H1 (cell line): ENCODE data around the gene PPM1L. TPM values are rescaled to one million over a fixed set of nuclear protein-coding genes. Genes with fewer than 3 reads are reported as not detected.

Experiments used
- ASH2L ChIP-seq: fragments of 200-600, 300-600 bp; sonication (generic); IDR thresholded peaks from one replicate; pipeline ENCODE4 v1.7.1; 2017; ENCODE audit warnings: low read length
- POU5F1 ChIP-seq: IDR thresholded peaks from 2 replicates; pipeline ENCODE4 v1.6.1; 2011; ENCODE audit warnings: low read depth, mild to moderate bottlenecking, low read length, moderate library complexity
- polyA plus RNA-seq, 7 experiments: library from polyadenylated mRNA; depleted of rRNA in 3 of 7; stranded (reverse) in 5 of 7; unstranded in 2 of 7; fragments of >200 nt in 5 of 7; fragments of 200-250 nt in 2 of 7; gene quantifications; 1 replicate in 5 of 7; 2 replicates in 1 of 7; 4 replicates in 1 of 7; pipeline versions ENCODE4 v1.2.1 to v1.2.3, GENCODE V29; 2011 to 2013; ENCODE audit warnings: missing spikeins in 2 of 7, mixed read lengths in 2 of 7
- total RNA-seq: library from RNA; stranded (reverse); fragmentation: NEBNext Ultra II Directional; extraction: Animal tissue kit (Norgen Biotek cat#: 25700); gene quantifications from 2 replicates; pipeline ENCODE4 v1.2.1, GENCODE V29; 2021
- TF ChIP-seq, protein P1 (sequence below), 3 experiments: IDR thresholded peaks; 1 replicate in 2 of 3; 2 replicates in 1 of 3; pipeline versions ENCODE4 v1.5.1 to v1.6.1; 2011; ENCODE audit warnings: low read length in 3 of 3, mild to moderate bottlenecking in 3 of 3, inconsistent platforms in 2 of 3, low read depth in 1 of 3, moderate library complexity in 1 of 3; ENCODE audit not compliant: insufficient read depth in 1 of 3; ENCODE audit errors: control extremely low read depth in 1 of 3

PPM1L gene
- total and polyA plus RNA-seq, 2 of the 8 experiments (the other 6 are each of a cell fraction or from before 2014, with no cell fraction given) = 2.8 to 18.1 TPM

DNA sequence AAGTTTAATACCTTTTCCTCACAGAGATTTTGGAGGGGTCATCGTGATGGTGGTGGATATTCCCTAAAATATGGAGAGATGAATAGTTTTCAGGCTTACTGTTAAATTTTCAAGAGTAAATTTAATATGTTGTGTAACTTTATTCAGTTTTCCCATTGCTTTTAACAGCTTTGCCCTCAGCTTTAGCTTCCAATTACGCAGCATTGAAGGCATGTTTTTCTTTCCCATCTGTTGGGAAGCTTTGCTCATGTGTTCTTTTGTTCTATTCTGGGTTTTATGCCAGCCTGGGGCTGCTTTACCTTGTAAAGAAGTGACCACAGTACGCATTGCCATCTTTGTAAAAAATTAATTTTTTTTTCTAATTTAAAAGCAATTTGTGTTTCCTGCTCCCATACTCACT, 197.7 kb downstream of the PPM1L start (continued):
- TF ChIP-seq, protein P1, sequence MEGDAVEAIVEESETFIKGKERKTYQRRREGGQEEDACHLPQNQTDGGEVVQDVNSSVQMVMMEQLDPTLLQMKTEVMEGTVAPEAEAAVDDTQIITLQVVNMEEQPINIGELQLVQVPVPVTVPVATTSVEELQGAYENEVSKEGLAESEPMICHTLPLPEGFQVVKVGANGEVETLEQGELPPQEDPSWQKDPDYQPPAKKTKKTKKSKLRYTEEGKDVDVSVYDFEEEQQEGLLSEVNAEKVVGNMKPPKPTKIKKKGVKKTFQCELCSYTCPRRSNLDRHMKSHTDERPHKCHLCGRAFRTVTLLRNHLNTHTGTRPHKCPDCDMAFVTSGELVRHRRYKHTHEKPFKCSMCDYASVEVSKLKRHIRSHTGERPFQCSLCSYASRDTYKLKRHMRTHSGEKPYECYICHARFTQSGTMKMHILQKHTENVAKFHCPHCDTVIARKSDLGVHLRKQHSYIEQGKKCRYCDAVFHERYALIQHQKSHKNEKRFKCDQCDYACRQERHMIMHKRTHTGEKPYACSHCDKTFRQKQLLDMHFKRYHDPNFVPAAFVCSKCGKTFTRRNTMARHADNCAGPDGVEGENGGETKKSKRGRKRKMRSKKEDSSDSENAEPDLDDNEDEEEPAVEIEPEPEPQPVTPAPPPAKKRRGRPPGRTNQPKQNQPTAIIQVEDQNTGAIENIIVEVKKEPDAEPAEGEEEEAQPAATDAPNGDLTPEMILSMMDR (IDR thresholded peaks at IDR 0.05; ENCODE audit: control extremely low read depth in 1 of 3, insufficient read depth in 1 of 3, low read depth in 1 of 3, low read length in 3 of 3) = no peak
- TF ChIP-seq ASH2L (no peak), POU5F1 (no peak)
